Fibroblast of peridontal ligament (primary cell): ENCODE results near the gene IFITM2.
"Not testable (repeated sequence)": the region's sequence is repeated elsewhere in the genome, so short reads cannot be mapped to it uniquely, and the experiment has no call there.

Experiments
- DNase-seq: peaks from one replicate; pipeline ENCODE4 v3.0.0-alpha.2; 2010; ENCODE audit errors: extremely low read depth

Gene IFITM2

DNA sequence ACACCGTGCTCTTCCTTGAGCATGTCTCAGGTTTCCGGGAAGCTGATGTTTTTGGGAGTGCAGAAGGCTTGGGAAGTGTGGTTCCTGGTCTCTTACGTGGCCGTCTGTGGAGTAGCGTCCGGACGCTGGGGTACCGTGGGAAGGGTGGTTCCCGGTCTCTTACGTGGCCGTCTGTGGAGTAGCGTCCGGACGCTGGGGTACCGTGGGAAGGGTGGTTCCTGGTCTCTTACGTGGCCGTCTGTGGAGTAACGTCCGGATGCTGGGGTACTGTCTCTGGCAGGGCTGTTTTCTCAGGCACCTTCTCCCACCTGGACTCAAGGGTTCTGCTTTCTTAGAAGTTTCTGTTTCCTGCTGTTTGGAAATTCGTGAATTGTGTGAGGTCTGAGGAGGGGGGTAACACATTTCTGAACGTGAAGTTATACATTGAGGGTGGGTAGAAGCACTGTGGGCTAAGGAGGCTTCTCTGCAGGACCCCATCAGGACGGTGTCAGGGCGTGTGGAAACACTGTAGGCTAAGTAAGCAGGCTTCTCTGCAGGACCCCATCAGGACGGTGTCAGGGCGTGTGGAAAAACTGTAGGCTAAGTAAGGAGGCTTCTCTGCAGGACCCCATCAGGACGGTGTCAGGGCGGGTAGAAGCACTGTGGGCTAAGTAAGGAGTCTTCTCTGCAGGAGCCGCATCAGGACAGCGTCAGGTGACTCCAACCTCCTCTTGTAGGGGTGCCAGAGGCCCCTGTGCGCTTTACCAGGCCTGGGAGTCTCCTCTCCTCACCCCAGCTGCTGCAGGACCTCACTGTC is 18.4 kb downstream of the IFITM2 start:
- no peak for DNase-seq

GRCh38 chr11:326592-326841 is 18.9 kb downstream of the IFITM2 start:
- DNase-seq, result no peak

- no peak for DNase-seq
Observed at GRCh38 chr11:326842-327580, 19.4 kb downstream of the IFITM2 start.

GRCh38 chr11:327581-327923 is 19.9 kb downstream of the IFITM2 start:
- DNase-seq, result no peak

DNA sequence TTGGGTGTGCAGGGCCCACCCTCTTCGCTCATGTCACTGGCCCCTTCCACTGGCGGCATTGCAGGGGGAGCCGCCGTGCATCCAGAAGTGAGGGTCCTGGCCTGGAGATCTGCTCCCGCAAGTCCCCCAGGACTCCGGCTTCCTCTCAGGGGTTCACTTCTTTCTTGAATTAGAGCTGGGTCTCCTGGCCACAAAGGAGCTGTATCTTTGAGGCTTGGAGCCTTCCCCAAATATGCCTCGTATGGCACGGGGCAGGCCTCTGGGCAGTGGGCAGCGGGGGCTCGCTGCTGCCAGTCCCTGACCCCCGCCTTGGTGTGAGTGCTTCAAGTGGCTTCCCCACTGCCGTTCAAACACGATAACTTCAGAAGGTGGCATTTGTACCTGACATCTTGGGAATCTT is 20.4 kb downstream of the IFITM2 start:
- DNase-seq, result no peak

GRCh38 chr11:328516-329100 is 21.0 kb downstream of the IFITM2 start:
- not testable (repeated sequence) for DNase-seq

- DNase-seq, result no peak
Observed at GRCh38 chr11:329886-330253, 22.3 kb downstream of the IFITM2 start.

- no peak for DNase-seq
Observed at GRCh38 chr11:330307-330693, 22.7 kb downstream of the IFITM2 start.

GRCh38 chr11:330694-331357 is 23.2 kb downstream of the IFITM2 start:
- DNase-seq, result no peak

DNA sequence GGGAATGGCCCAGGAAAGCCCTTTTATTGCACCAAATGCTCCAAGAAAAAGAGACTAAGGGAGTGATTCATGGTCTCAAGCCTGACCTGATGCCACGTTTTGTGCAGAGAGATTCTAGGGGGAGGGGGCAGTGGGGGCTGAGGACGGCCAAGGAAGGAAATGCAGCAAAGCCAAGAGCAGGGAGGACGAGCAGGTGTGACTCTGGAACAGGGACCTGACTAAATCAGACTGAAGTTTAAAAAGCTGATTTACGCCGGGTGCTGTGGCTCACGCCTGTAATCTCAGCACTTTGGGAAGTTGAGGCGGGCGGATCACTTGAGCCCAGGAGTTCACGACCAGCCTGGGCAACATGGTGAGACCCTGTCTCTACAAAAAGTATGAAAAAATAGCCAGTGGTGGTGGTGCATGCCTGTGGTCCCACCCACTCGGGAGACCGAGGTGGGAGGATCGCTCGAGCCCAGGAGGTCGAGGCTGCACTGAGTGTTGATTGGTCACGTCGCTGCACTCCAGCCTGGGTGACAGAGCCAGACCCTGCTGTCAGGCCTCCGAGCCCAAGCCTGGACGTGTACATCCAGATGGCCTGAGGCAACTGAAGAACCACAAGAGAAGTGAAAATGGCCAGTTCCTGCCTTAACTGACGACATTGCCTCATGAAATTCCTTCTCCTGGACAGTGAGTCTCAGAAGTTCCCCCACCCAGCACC is 23.9 kb downstream of the IFITM2 start:
- DNase-seq, result no peak

DNA sequence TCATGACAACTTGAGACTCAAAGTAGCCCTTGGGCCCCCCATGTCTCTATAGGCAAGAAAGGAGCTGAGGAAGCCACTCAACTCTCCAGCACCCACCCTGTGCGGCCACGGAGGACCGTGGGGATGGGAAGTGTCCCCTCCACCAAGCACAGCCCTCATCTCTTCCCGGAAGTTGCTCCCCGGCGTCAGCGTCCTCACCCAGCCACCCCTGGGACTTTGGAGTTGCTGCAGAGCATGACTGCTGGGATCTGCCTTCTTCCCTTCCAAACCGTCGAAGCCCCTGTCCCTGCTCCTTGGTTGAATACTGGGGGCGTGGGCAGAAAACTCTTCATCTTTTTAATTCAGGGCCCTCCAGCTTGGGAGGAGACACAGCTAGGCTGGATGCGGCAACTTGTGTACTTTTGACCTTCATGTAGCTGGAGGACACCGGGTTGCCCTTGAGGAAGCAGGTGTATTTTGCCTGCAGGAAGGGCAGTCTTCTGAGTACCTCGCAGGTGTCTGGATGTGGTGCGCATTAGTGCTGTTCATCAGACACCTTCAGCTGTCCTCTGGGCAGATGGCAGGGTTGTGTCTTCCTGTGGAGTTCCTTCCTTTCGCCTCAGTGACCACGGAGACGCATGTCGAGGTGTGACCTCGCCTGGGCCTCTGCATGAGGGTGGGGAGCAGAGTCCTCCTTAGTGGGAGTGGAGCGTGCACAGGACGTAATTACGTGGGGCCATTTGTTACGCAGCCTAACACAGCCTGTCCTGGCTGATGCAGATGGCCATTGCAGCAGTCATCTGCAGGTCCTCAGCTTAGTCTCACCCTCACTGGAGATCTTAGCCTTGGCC is 25.2 kb downstream of the IFITM2 start:
- no peak for DNase-seq

- not testable (repeated sequence) for DNase-seq
Observed at GRCh38 chr11:333616-334263, 26.1 kb downstream of the IFITM2 start.

DNA sequence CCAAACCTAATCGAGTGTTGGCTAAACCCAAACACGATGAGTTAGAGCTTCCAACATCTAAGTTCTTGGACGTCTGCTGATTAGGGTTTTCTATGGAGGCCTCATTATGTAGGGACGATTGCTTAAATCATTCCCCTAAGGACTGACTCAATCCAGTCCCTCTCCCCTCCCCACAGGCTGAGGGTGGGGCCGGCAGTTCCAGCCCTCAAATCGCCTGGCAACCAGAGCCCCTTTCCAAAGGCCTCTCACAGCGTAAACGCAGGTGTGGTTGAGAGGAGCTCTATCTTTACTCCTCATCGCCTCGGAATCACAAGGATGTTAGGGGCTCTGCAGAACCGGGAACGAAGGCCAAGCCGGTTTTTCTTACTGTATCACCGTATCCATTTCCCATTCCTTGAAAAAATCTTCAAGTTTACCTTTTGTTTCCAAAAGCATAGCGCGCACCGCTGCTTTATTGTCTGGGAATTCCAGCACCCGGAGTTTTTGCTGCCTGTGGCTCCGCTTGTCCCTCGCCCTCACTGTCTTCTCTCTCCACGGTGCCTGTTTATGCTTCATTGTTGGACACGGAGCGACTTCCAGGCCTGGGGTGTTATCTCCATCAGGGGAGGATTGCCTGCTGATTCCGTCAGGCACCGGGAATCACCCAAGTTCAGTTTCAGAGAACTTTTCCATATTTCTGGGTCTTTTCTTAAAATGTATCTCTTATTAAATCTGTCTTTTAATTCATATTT is 26.8 kb downstream of the IFITM2 start:
- peak; percentile 55 for DNase-seq

DNA sequence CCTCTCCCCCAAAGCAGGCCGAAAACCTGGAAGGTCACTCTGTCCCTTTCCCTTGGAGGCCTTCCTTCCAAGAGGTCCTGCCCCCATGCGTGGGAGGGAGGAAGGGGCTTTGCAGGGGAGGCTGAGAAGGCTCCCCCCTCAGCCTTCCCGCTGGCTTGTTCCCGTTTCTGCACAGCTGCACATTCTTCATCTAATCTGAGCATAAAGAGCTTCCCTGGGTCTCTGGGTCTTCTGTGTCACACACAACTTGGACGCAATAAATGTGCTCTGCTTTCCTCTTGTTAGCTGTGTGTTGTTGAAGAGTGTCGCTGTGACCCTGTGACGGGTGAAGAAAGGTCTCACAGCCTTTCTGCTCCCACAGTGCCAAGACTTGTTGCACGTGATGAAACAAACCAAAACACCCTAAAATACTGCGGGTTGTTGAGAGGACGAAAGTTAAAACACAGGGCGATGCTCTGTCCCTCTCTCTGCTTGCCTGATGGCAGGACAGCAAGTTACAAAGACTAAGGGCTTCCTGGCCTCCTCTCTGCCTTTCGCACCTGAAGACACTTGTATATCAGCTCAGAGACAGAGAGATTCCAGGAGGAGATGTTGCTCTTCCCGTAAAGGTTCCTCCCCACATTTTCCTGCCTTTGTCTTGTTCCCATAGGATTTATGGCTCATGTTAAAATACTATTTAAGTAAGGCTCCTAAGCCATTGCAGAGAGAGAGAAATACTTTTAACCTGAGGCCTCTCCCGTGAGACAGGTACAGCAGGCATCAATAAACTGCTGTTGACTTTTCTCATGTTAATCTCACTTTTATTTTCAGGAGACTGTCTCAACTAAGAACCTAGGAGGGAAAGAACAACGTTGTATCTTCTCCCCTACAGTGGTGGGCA is 28.4 kb downstream of the IFITM2 start:
- no peak for DNase-seq

GRCh38 chr11:336659-337198 is 29.1 kb downstream of the IFITM2 start:
- no peak for DNase-seq

GRCh38 chr11:337711-338110 is 30.1 kb downstream of the IFITM2 start:
- DNase-seq, result no peak

- DNase-seq, result no peak
Observed at GRCh38 chr11:339963-340362, 32.3 kb downstream of the IFITM2 start.

DNA sequence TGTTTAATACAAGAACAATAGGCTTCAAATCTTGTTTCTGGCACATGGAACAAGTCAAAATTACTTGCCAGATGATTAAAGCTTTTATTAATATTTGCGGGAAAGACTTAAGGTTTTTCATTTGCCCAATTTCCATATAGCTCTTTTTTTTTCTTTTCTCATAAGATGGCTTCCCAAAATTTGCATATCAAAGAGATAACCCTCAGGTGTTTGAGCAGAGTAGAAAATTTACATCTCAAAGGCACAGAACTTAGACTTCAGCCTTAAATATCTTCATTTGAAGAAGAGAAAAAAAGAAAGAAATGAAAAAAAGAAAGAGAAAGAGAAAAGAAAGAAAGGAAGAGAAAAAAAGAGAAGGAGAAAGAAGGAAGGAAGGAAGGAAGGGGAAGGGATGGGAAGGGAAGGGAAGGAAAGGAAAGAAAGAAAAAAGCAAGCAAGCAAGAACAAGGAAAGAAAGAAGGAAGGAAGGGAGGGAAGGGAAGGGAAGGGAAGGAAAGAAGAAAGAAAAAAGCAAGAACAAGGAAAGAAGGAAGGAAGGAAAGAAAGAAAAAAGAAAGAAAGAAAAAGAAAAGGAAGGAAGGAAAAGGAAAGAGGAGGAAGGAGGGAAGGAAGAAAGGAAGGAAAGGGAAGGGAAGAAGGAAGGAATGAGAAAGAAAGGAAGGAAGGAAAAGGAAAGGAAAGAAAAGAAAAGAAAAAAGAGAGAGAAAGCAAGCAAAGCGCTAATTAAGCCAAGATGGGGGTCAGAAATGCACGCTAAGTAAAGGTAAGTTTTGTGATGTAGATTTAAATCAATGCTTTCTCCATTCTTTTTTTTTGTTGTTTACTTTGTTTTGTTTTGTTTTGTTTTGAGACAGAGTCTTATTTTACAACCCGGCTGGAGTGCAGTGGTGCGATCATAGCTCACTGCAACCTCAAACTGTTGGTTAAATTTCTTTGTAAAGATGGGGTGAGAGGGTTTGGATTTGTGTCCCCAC is 33.2 kb downstream of the IFITM2 start:
- no peak for DNase-seq
